ENCODE measurements around the gene ZDHHC9.

ZDHHC9 gene

DNA sequence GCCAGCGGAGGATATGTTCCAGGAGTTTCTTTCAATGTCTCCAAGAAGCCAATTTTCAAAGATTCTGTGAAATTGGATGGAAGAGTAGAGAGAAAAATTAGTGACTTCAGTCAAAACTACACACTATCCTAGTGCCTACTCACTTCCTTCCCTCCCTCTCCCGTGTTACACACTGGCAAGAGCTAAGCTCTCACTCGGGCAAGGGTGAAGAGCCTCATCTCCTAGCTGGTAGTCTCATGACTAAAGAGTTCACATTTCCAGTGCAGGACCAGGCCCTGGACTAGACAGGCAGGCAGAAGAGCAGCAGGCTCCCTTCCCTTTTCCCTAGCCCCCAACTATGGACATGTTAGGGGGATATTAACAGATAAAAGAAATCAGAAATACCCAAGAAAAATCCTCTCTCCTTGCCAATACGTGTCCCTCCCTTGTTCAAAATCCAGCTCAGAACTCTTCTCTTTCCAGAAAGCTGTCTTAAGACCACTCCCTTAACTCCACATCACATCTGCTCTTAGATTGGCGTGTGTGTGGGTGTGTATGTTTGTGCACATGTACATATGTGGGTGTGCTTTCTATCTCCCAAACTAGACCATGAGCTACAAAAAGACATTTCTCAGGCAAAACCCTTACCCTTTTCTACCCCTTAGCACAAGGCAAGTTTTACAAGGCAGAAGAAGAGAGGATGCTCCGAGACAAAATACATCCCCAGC is 29.9 kb downstream of the ZDHHC9 start:
- no peak for DNase-seq

DNA sequence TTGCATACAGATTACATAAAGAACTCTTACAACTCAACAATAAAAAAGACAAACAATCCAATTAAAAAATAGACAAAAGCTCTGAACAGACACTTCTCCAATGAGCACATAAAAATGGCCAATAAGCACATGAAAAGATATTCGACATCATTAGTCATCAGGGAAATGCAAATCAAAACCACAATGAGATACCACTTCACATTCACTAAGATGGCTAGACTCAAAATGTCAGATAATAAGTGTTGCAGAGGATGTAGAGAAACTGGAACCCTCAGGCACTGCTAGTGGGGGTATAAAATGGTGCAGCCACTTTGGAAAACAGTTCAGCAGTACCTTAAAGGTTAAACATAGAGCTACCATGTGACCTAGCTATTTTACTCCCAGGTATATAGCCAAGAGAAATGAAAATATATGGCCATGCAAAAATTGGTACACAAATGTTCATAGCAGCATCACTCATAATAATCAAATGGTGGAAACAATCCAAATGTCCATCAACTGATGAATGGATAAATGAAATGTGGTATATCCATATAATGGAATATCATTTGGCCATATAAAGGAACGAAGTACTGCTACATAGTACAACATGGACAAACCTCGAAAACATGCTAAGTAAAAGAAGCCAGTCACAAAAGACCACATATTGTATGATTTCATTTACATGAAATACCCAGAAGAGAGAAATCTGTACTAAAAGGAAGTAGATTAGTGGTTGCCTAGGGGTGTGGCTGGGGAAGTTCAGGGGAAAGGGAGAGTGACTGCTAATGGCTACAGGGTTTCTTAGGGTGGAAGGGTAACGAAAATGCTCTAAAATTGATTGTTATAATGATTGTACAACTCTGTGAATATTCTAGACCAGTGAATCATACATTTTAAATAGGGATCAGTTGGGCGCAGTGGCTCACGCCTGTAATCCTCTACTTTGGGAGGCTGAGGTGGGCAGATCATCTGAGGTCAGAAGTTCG is 34.6 kb downstream of the ZDHHC9 start:
- DNase-seq, result peak; percentile 1

DNA sequence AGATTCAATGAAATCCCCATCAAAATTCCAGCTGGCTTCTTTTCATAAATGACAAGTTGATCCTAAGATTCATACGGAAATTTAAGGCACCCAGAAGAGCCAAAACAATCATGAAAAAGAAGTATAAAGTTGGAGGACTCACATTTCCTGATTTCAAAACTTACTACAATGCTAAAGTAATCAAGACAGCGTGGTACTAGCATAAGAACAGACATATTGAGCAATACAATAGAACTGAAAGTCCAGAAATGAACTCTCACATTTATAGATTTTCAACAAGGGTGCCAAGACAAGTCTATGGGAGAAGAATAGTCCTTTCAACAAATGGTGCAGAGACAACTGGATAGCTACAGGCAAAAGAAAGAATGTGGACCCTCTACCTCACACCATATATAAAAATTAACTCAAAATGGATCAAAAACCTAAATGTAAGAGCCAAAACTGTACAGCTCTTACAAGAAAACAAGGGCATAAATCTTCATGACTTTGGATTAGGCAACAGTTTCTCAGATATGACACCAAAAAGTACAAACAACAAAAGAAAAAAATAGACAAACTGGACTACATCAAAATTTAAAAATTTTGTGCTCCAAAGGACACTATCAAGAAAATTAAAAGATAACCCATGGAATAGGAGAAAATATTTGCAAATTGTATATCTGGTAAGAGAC is 35.4 kb downstream of the ZDHHC9 start:
- no peak for DNase-seq

DNA sequence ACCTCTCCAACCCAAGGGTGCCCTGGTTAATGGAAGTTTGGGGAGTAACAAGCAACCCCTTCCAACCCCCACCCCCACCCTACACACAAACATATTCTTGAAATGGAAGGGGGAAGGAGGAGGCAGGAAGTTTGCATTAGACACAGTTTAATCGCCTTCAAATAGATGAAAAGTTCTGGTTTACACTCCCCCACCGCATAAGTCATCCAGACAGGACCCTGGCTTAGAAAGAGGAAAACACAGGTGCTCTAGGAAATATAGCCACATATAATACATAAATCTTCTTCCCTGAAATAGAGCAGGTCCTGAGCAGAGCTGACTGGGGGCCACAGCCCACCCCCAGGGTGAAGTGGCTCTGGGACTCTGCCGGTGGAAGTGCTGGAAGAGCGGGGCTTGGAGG is 38.9 kb downstream of the ZDHHC9 start:
- no peak for DNase-seq

DNA sequence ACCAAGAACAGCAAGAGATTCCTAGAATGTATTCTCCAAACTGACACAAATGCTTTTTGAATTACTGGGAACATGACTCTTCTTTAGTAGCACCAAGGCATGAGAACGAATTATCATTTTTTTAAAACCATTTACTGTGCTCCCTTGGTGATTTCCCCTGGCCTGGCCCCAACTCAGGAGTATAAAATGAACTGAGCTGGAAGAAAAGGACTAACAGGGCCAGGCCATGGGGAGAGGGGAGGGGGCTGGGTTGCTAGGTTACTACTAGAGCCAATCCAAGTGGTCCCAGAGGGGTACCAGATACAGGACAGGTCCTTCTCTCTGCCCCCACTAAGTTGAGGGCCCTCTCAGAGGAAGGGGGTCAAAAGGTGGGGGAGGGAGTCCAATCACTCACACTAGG is 40.8 kb downstream of the ZDHHC9 start:
- no peak for DNase-seq

DNA sequence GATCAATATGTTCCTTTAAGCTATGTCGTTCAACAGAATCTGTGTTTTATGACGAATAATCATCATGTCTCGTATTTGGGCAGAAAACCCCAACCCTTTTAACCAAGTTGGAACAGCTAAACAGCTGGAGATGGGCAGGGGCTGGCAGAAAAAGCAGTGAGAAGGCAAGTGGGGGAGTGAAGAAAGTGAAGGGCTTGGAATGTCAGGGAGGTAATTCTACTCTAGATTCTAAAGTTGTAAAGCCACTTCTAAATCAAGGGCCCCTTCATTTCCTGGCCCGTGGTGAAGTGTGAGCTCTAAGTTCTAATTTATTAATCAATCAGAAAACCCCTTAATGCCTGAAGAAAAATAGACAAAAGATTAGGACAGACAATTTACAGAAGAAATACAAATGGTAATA is 43.5 kb downstream of the ZDHHC9 start:
- no peak for DNase-seq

DNA sequence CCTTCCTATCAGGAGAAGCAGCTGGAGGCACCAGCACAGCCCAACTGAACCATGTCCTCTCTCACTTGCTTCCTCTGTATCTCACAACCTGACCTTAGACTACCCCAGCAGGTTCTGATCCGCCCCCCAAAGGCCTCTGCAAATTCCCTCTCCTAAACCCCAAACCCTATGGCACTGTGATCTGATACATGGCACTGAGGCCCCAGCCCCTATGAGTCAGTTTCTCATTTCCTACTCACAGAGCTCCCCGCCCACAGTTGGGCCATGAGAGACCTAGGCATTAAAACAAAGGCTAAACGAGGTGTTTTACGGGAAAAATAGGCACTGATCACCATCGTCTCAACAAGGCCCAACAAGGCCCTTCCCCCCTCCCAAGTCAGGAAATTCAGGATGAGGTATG is 44.8 kb downstream of the ZDHHC9 start:
- no peak for DNase-seq

DNA sequence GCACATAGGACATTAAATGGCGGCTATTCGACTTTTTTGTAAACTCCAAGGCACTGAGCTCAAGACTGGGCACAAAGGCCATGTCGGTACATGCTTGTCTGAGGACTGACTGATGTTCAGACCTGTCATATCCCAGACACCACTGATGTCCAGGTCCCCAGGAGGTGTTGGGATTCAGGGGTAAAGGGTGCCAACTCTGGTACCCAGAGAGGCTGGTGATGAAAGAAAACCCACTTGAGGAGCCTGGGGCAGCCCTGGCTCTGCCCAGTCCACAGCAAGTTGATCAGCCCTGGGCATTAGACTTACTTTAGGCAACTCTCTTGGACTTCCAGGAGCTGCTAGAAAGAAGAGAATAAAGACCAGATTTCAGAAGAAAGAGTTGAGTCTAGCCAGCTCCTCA is 45.2 kb downstream of the ZDHHC9 start:
- no peak for DNase-seq

DNA sequence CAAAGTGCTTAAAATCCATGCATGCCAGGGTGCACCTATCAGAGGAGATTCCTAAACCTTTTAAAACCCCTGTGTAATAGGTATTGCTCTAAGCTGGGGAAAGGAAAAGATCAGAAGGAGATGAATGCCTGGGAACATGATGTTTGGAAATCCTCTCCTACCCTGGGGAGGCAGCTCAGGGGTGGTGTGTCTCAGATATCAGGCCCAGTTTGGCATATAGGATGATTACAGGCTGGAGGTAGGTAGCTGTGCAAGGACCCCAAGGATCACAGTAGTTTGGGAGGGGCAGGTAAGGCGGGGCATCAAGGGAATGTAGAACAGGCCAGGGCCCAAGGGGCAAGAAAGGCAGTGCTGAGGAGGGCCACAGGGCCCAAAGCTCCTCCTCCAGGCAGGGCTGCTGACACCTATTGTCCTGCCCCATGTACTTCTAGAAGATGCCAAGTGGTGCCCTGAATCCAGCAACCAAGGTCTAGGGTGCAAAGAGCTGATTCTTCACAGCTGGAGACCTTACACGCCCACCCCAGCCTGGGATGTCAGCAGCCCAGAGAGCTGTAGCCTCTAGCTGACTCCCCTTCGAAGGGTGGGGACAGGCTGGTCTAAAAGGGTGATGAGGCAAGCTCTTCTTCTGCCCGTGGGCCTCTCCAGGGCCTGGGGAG is 46.3 kb downstream of the ZDHHC9 start:
- no peak for DNase-seq

DNA sequence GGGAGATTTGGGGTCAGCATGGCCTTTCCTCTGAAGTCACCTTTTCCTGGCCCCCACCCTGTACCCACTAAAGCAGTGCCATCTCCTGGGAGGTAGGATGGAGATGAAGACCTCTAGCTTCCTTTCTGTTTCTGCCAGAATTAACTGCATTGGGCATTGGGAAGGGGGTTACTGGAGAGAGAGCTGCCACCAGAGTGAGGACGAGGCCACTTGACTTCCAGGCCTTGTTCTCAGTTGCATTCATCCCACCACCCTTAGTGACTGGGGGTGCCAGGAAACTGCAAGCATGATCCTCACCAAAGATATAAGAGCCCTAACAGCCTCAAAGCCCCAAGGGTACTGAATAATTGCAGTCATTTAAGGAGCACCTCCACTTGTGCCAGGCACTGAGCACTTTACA is 48.1 kb downstream of the ZDHHC9 start:
- no peak for DNase-seq

DNA sequence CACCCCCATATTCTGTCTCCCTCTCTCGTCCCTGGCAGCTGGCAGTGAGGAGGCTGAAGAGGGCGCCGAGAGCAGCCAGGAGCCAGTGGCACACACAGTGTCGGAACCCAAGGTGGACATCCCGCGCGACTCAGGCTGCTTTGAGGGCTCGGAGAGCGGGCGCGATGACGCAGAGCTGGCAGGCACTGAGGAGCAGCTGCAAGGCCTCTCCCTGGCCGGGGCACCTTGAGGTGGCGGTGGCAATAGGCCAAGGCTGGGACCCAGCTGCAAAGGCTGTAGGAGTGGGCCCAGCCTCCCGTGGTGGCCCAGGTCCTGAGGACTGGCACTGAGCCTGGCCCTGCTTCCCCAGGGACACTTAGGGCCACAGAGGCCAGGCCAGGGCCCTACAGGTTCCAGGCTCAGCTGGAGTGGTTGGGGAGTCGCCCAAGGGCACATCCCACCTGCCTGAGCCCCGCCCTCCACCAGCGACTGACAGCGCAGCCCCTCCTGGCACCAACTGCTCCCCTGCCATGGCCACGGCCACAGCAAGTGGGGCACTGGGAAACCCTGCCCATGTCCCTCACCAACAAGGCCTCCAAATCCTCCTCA is 50.0 kb downstream of the ZDHHC9 start:
- DNase-seq, result no peak

DNA sequence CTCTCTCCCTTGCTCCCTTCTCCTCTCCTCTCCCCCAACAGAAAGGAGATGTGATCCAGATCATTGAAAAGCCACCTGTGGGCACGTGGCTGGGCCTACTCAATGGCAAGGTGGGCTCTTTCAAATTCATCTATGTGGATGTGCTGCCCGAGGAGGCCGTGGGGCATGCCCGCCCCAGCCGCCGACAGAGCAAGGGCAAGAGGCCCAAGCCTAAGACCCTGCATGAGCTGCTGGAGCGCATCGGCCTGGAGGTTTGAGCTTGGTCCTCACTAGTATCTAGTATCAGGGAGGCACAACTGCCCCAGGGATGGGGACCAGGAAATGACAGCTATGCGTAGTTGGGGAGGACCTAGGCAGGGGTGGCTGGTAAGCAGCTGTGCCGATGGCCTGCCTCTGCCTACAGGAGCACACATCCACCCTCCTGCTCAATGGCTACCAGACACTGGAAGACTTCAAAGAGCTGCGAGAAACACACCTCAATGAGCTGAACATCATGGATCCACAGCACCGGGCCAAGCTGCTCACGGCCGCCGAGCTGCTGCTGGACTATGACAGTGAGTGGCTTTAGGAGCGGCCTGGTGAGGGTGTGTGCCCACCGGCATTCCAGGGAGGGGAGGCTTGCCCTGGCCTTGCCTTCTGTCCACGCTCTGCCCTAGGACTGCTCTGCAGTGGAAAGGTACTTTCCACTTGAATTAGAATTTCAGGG is 50.9 kb downstream of the ZDHHC9 start:
- no peak for DNase-seq

DNA sequence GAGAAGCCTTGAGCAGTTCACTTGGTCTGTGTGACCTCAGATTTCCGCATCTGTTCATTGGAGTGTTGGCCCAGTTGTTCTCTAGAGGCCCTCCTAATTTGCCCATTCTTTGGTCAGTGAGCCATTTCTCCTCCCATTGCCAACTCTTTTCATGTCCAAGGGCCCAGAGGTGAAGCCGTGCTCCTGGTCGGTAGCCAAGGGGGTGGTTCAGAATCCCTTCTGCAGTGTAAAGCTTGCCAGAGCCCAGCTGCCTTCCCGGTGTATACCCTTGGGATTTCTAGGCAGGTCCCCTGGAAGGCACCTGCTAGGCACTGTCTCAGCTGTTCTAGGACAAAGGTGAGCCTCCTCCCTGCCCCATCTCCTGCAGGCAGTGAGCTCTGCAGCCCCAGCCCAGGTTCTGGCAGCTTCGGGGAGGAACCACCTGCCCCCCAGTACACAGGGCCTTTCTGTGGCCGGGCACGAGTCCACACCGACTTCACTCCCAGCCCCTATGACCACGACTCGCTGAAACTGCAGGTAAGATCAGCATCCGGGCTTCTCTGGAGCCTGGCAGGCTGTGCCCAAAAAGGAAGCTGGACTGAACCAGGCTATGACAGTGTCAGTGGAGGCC is 51.6 kb downstream of the ZDHHC9 start:
- DNase-seq, result no peak

DNA sequence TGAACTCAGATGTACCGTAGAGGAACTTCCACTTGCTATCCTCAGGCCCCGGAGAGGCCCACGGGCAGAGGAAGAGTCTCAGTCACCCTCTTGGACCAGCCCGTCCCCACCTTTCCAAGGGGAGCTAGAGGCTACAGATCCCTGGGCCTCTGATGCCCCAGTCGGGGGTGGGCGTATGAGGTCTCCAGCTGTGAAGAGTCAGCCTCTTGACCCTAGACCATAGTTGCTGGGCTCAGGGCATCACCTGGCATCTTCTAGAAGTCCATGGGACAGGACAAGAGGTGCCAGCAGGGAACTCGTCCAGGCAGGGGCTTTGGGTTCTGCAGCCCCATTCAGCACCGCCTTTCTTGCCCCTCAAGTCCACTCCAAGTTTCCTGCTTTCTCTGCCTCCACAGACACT is 52.4 kb downstream of the ZDHHC9 start:
- DNase-seq, result no peak

DNA sequence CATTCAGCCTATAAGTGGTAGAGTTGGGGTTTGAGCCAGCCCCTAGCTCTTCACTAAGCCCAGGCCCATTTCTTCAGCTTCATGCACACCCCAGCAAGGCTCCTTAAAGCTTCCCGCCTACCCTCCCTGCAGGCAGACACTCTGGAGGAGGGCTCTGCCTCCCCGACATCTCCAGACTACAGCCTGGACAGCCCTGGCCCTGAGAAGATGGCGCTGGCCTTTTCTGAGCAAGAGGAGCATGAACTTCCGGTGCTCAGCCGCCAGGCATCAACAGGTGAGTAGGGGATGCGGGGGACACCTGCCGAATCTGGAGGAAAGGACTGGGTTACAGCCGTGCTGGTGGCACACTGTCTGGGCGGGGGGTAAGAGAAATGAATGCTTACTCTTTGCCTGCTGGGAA is 52.9 kb downstream of the ZDHHC9 start:
- no peak for DNase-seq

DNA sequence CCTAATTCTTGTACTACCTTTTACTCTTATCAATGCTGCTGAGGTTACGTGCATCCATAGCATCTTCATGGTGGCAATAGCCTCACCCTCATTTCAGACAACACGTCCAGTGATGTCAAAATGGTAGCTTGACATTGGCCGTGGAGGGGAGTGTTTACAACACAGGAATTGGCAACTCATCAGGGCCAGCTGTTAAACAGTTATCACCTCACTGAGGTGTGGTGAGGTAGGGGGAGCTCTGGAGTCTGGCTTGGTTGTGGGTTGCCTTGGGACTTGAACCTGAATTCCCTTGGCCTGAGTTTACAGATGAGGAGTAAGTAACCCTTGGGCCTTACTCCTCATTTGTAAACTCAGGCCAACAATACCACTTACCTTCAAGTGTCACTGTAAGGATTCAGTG is 53.5 kb downstream of the ZDHHC9 start:
- DNase-seq, result no peak

DNA sequence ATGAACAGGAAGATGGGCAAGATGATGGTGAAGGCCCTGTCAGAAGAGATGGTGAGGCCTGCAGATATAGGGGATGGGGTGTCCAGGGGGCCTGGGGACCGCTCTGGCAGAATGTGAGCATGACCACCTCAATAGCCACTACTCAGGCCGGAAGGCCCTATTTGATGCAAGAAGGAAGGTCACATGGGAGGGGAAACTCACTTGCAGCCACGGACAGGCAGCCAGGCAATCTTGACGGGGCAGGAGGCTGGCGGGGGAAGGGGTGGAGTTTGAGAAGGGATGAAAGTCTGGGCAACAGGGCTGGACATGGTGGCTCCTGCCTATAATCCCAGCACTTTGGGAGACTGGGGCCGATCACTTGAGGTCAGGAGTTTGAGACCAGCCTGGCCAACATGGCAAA is 55.2 kb downstream of the ZDHHC9 start:
- DNase-seq, result no peak

DNA sequence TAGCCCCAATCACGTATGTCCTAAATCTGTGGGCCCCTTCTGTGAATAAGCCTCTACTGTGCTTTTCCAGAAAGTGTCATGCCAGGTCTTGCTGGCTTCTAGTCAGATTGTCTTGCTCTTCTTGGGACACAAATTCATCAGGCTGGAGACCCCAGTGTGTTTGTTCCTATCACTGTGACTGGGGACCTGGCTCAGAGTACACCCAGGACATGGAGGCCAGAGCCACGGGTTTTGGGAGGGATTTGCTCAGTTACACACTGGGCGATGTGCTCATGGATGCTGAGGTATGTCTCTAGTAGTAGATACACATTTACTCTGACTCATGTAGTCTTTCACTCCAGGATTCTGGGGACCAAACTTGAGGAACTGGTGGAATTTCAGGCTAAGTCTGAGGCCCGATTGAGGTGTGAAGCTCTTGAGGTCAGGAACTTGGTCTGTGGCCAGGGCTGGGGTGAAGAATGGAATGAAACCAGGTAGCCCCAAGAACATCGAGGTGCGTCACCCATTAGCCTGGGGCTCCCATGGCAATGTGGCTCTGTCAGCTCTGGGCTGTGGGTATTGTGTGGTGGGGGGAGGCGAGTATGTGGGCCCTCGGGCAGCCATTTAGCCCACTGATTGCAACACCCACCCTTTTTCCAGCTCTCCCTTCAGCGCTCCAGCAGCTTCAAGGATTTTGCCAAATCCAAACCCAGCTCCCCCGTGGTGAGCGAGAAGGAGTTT is 56.2 kb downstream of the ZDHHC9 start:
- DNase-seq, result no peak

DNA sequence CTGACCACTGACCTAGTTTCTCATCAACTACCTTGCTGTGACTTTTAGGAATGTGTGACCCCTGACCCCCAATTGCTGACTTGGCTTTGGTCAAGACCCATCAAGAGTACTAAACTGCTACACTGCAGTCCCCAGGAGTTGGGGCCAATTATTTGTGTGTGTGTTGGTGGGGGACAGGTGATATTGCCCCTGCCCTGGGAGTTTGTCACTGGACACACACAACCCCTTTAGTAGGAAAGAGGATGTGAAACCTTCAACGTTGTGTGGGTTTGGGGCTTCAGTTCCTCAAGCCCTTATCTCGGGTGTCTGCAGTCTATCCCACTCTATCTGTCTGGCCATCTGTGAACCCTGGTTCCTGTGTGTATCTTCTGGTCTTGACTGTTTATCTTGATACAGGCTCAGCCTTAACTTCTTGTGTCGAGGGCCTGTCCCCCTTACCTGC is 57.5 kb downstream of the ZDHHC9 start:
- no peak for DNase-seq

DNA sequence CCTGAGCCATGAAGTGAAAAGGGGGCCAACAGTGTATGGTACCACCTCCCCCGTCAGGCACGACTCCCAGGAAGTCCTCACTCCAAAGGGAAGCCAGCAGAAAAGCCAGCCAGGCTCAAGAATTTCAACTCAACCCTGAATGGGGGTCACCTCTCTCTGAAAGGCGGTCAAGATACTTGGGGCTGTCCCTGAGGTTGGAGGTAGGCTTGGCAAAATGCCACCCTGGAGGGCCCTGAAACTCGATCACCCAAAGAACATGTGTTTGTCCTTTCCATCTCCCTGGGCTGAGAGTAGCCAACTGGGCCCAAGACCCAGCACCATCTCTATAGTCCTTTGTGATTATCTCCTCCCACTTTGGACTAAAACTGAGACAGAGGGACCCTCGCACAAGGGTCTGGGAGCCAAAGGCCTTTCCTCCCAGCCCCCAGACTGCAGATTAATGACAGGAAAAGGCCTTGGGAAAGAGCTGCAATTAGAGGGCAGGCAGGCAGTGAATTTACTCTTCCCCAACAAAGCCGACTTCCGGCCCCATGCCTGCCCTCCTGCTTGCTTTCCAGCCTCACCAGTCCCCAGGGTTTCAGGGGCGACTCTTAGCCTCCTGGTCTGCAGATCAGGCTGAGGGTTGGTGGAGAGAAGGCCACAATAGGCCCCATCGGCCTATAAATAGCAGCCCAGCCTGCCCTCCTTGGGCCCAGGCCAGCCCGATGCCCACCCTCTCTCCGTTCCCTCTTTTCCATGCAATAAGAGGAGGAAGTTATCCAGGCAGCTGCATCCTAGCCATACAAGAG is 58.3 kb downstream of the ZDHHC9 start:
- no peak for DNase-seq

All from fibroblast of skin of right quadriceps (primary cell).